Measurements from ENCODE around the gene MT1B.
A peak's percentile ranks its signal among the peaks of the same experiment; 100 is the strongest.

Gene MT1B

GRCh38 chr16:56689171-56689570 lies 37.5 kb downstream of the MT1B start:
- DNase-seq, result no peak

GRCh38 chr16:56690420-56691122 lies 38.9 kb downstream of the MT1B start:
- DNase-seq, result no peak

GRCh38 chr16:56691885-56692284 lies 40.2 kb downstream of the MT1B start:
- peak in 1 of 3 experiments; percentile 2 for DNase-seq

- no peak for DNase-seq
Measured at GRCh38 chr16:56695246-56695645, 43.6 kb downstream of the MT1B start.

- DNase-seq, result no peak
Measured at GRCh38 chr16:56697456-56698155, 45.9 kb downstream of the MT1B start.

GRCh38 chr16:56700195-56700594 lies 48.5 kb downstream of the MT1B start:
- DNase-seq, result no peak

- no peak for DNase-seq
Measured at GRCh38 chr16:56700631-56701030, 48.9 kb downstream of the MT1B start.

- no peak for DNase-seq
Measured at GRCh38 chr16:56701534-56701933, 49.8 kb downstream of the MT1B start.
